Heart right ventricle (tissue), 16 donors: ENCODE results near the gene TMEM184A. TPM values are rescaled to one million over a fixed set of nuclear protein-coding genes. Genes with fewer than 3 reads are reported as not detected.

Experiments used
- ATAC-seq, 8 donors: fragments of 200-7000 bp; cut with Tn5 transposase; one replicate each; pipeline ENCODE4 v1.9.1; 2020; ENCODE audit warnings: mild to moderate bottlenecking in 8 of 8, moderate library complexity in 8 of 8, moderate number of reproducible peaks in 1 of 8
- DNase-seq, 2 donors: peaks; one replicate each; pipeline ENCODE4 v3.0.0-alpha.2; 2020
- H3K27ac ChIP-seq, 10 donors: fragments of 200-600 bp; sonication (generic) in 2 of 10; one replicate each; pipeline versions ENCODE4 v1.5.0 to v1.8.0; 2020 to 2022; ENCODE audit warnings: mild to moderate bottlenecking in 3 of 10
- H3K27me3 ChIP-seq, 7 donors: fragments of 200-600 bp; one replicate each; pipeline ENCODE4 v1.8.0; 2021 to 2022; ENCODE audit warnings: mild to moderate bottlenecking in 2 of 7
- H3K36me3 ChIP-seq, 9 donors: fragments of 200-600 bp; sonication (generic) in 1 of 9; one replicate each; pipeline versions ENCODE4 v1.5.0 to v1.8.0; 2020 to 2022; ENCODE audit warnings: mild to moderate bottlenecking in 2 of 9
- H3K4me1 ChIP-seq, 9 donors: fragments of 200-600 bp; sonication (generic) in 1 of 9; one replicate each; pipeline versions ENCODE4 v1.5.0 to v1.8.0; 2020 to 2022; ENCODE audit warnings: mild to moderate bottlenecking in 4 of 9
- H3K4me3 ChIP-seq, 10 donors: fragments of 200-600 bp; sonication (generic) in 2 of 10; one replicate each; pipeline versions ENCODE4 v1.5.0 to v1.8.0; 2020 to 2022; ENCODE audit warnings: mild to moderate bottlenecking in 7 of 10, moderate library complexity in 2 of 10
- H3K9me3 ChIP-seq, 11 donors: fragments of 200-600 bp in 10 of 11; sonication (generic) in 2 of 11; one replicate each; pipeline versions ENCODE4 v1.5.0 to v1.8.0; 2013 to 2022; ENCODE audit warnings: mild to moderate bottlenecking in 2 of 11, control low read depth in 1 of 11, moderate library complexity in 1 of 11
- WGBS, 2 donors: extraction: QIAGEN DNeasy Blood & Tissue Kit; methylation state at CpG; one replicate each; pipeline ENCODE4 v1.1.7; 2013; ENCODE audit warnings: inconsistent platforms in 1 of 2; 5-methylcytosine and 5-hydroxymethylcytosine counted together
- intact Hi-C, 10 donors: fragments of 100-400 bp; cut with DNase I; formaldehyde crosslinking; loops; one replicate each; pipeline versions ENCODE4 v1.11.1 to v1.14.2; 2022
- polyA plus RNA-seq, 2 donors: library from polyadenylated mRNA; stranded (reverse); fragments of 200-250 nt; gene quantifications; one replicate each; pipeline ENCODE4 v1.2.3, GENCODE V29; 2013
- total RNA-seq, 10 donors: library from RNA; stranded (reverse); fragmentation: NEBNext Ultra II Directional in 3 of 10; extraction: Animal tissue kit (Norgen Biotek cat#: 25700) in 3 of 10; gene quantifications; one replicate each; pipeline versions ENCODE4 v1.2.1 to v1.2.4, GENCODE V29; 2021 to 2023
- TF ChIP-seq, protein P1 (sequence below), 9 donors: fragments of 200-600 bp; sonication (generic) in 2 of 9; IDR thresholded peaks; one replicate each; pipeline versions ENCODE4 v1.5.0 to v1.8.0; 2021 to 2022; ENCODE audit warnings: antibody characterized with exemption in 9 of 9, mild to moderate bottlenecking in 5 of 9, moderate library complexity in 1 of 9
- donor health status: Arrhythmogenic right ventricular cardiomyopathy.
- donor health status: ischemic (EF 13 %, LVEDD 7.1; RV severe dilation, severe dysfunction).
- donor health status: healthy with polysubstance abuse.
- donor health status: DM: no; HTN: yes; CAD: no.
- donor health status: DM: no; HTN: no; CAD: no.
- donor health status: ischemic (EF 25% LVEDD 6.9; RV normal size, moderate dysfunction).
- donor health status: ischemic (EF 25% LVEDD 5.7; RV mildly dilated, moderate dysfunction).
- donor health status: healthy.
- donor health status: DM: yes; HTN: yes; CAD: no.
- donor health status: Ischemic cardiomyopathy.
- donor health status: ischemic (EF 35%, LVEDD 5.7; RV mildly dilated, moderate dysfunction).
- donor health status: nonischemic (EF 11% LVEDD 7.7; RV severe dilation, severe dysfunction).
- donor health status: DM: yes; HTN: yes; CAD: no.
- donor health status: PGD.
- donor health status: ischemic (EF 29% LVEDD 5.4; RV normal size, mild dysfunction).
- donor health status: nonischemic (EF 23%, LVEDD 6.1; RV moderate dilation, normal function).

The TMEM184A gene
- total and polyA plus RNA-seq, 12 donors: 0.09 to 1.2 (median 0.51) TPM

DNA sequence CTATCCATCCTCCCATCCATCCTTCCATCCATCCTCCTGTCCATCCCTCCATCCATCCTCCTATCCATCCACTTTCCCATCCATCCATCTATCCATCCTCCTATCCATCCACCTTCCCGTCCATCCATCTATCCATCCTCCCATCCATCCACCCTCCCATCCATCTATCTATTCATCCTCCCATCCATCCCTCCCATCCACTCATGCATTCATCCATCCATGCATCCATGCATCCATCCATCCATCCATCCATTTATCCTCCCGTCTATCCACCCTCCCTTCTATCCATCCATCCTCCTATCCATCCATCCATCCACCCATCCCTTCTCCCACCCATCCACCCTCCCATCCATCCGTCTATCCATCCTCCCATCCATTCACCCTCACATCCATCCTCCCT lies 39.0 kb upstream of the TMEM184A start:
- intact Hi-C loops: loop anchor here in 1 of 10 donors (10.0 kb wide), 1 partner anchor 170 kb away; no protein-coding TSS in a partner anchor
- H3K27me3 ChIP-seq: peaks cover 0 to 72% (median 45%) of the 10 kb centered on the region in 7 donors
- H3K36me3 ChIP-seq: no peaks in the 10 kb centered on the region
- no peaks in the 10 kb centered on the region for H3K9me3 ChIP-seq
- TF ChIP-seq, protein P1, sequence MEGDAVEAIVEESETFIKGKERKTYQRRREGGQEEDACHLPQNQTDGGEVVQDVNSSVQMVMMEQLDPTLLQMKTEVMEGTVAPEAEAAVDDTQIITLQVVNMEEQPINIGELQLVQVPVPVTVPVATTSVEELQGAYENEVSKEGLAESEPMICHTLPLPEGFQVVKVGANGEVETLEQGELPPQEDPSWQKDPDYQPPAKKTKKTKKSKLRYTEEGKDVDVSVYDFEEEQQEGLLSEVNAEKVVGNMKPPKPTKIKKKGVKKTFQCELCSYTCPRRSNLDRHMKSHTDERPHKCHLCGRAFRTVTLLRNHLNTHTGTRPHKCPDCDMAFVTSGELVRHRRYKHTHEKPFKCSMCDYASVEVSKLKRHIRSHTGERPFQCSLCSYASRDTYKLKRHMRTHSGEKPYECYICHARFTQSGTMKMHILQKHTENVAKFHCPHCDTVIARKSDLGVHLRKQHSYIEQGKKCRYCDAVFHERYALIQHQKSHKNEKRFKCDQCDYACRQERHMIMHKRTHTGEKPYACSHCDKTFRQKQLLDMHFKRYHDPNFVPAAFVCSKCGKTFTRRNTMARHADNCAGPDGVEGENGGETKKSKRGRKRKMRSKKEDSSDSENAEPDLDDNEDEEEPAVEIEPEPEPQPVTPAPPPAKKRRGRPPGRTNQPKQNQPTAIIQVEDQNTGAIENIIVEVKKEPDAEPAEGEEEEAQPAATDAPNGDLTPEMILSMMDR (IDR thresholded peaks at IDR 0.05): no peak
- WGBS, 2 donors: 88 to 89% methylated on average over 3 of the region's 3 CpGs
- no peak for ATAC-seq
- H3K4me1 ChIP-seq: peaks cover 0 to 10% (median 0%) of the 10 kb centered on the region in 9 donors
- H3K27ac ChIP-seq: no peak overlapping the region
- no peak for DNase-seq
- no peak overlapping the region for H3K4me3 ChIP-seq

- no peaks in the 10 kb centered on the region for H3K36me3 ChIP-seq
- no peak for DNase-seq
- ATAC-seq: no peak
- H3K27ac ChIP-seq: no peak overlapping the region
- peaks cover 0 to 10% (median 0%) of the 10 kb centered on the region in 9 donors for H3K4me1 ChIP-seq
- peaks cover 0 to 82% (median 54%) of the 10 kb centered on the region in 7 donors for H3K27me3 ChIP-seq
- WGBS, 2 donors: 71 to 85% methylated on average over 4 of the region's 4 CpGs
- TF ChIP-seq, protein P1 (IDR thresholded peaks at IDR 0.05): no peak
- peaks cover 0 to 9% (median 4%) of the 10 kb centered on the region in 11 donors for H3K9me3 ChIP-seq
- intact Hi-C loops: loop anchor here in 1 of 10 donors (10.0 kb wide), 1 partner anchor 171 kb away; no protein-coding TSS in a partner anchor
- no peak overlapping the region for H3K4me3 ChIP-seq
Observed at GRCh38 chr7:1593904-1594421, 38.0 kb upstream of the TMEM184A start.

- Histone ChIP-seq H3K36me3 (no peaks in the 10 kb centered on the region), H3K4me1 (peaks cover 0 to 10% (median 0%) of the 10 kb centered on the region in 9 donors), H3K27ac (no peak overlapping the region), H3K4me3 (no peak overlapping the region), H3K9me3 (peaks cover 0 to 13% (median 6%) of the 10 kb centered on the region in 11 donors), H3K27me3 (peaks cover 0 to 86% (median 53%) of the 10 kb centered on the region in 7 donors)
- WGBS, 2 donors: 56 to 61% methylated on average over 19 of the region's 19 CpGs
- TF ChIP-seq, protein P1 (IDR thresholded peaks at IDR 0.05): peak in 5 of 9 donors; percentile 7 to 35 (median 25)
- no peak for DNase-seq
- no peak for ATAC-seq
- intact Hi-C loops: loop anchor here in 1 of 10 donors (10.0 kb wide), 1 partner anchor 172 kb away; no protein-coding TSS in a partner anchor
Observed at GRCh38 chr7:1593091-1593866, 37.3 kb upstream of the TMEM184A start.

- H3K9me3 ChIP-seq: peaks cover 0 to 13% (median 6%) of the 10 kb centered on the region in 11 donors
- H3K27me3 ChIP-seq: peaks cover 0 to 86% (median 53%) of the 10 kb centered on the region in 7 donors
- intact Hi-C loops: loop anchor here in 1 of 10 donors (10.0 kb wide), 1 partner anchor 172 kb away; no protein-coding TSS in a partner anchor
- H3K4me1 ChIP-seq: peaks cover 0 to 10% (median 0%) of the 10 kb centered on the region in 9 donors
- H3K4me3 ChIP-seq: no peak overlapping the region
- DNase-seq: no peak
- peak in 1 of 8 donors; percentile 7 for ATAC-seq
- H3K27ac ChIP-seq: no peak overlapping the region
- TF ChIP-seq, protein P1 (IDR thresholded peaks at IDR 0.05): no peak
- WGBS, 2 donors: 44 to 51% methylated on average over 20 of the region's 20 CpGs
- H3K36me3 ChIP-seq: no peaks in the 10 kb centered on the region
Observed at GRCh38 chr7:1592299-1592871, 36.4 kb upstream of the TMEM184A start.
